ENCODE measurements around the gene SP140. TPM values are rescaled to one million over a fixed set of nuclear protein-coding genes. Genes with fewer than 3 reads are reported as not detected.

Gene SP140
- polyA plus RNA-seq, 3 donors, result 2.5 to 7.3 (median 5.9) TPM

DNA sequence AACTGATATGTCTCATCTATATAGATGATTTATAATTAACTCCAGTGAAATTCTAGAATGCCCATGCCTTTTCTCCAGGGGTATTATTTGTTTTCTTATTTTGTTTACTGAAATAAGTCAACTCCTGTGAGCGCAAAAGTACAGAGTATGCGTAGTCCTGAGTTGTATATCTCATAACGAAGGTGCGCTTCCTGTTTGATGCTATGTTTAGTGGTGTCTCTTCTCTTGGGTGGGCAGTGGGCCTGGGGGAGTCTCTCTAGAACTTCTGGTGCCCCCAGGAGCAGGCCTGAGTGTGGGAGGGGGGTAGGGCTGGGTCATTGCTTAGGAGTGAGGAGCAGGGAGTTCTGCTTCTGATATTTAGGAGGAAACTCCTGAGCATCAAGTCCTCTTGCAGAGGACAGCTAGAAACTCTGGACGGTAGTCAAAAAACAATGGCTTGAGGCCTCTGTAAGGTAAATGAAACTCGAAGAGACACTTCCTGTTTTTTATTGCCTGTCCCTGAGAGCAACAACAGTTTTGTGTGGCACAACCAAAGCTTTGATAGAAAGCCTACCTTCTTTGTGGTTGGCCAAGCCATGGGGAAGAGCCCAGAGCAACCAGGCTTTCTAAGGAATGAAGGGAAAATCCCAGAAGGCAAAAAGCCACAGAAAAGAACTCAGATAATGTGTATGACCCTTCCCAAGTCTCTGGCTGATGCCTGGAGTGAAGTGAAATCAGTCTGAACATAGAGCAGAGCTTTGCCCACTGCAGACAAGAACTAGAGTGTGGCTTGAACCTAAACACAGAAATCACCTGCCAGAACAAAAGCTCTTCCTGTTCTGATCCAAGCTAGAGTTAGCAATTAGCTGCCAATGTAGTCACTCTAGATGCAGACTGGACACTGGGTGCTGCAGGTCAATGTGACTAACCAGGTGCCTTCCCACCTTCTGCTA is 92.9 kb downstream of the SP140 start:
- 56% methylated on average over 5 of the region's 6 CpGs for WGBS (ENCODE audit: insufficient coverage)

More for the DNA sequence above, 92.9 kb downstream of the SP140 start:
- Histone ChIP-seq H3K27ac (ENCODE audit: low read depth in 1 of 2, low read length in 2 of 2) (peak overlapping the region; percentile 16 to 72), H3K4me3 (replicated peaks in 1 of 3; ENCODE audit: low read depth in 2 of 3, low read length in 3 of 3) (peak overlapping the region in 1 of 3 experiments; percentile 20), H3K4me1 (ENCODE audit: control insufficient read depth in 1 of 2, insufficient read depth in 2 of 2, low read length in 2 of 2) (peaks cover 22 to 26% of the 10 kb centered on the region in 2 donors), H3K9me3 (replicated peaks in 1 of 2; ENCODE audit: control insufficient read depth in 1 of 2, insufficient read depth in 1 of 2, low read length in 2 of 2) (peaks cover 0 to 9% of the 10 kb centered on the region in 2 donors), H3K4me2 (replicated peaks; ENCODE audit: extremely low read depth, low read length, poor library complexity, severe bottlenecking) (peak overlapping the region; percentile 33), H3K9ac (ENCODE audit: insufficient read depth, low read length, poor library complexity, severe bottlenecking) (no peak overlapping the region), H2AFZ (ENCODE audit: insufficient read depth, low read depth, low read length, poor library complexity, severe bottlenecking) (peak overlapping the region; percentile 60), H3K36me3 (replicated peaks in 1 of 2; ENCODE audit: control insufficient read depth in 1 of 2, insufficient read depth in 2 of 2, low read length in 2 of 2) (no peaks in the 10 kb centered on the region), H3K27me3 (ENCODE audit: control insufficient read depth in 2 of 2, insufficient read depth in 2 of 2, low read length in 2 of 2) (no peaks in the 10 kb centered on the region), H4K20me1 (ENCODE audit: insufficient read depth, low read length) (no peaks in the 10 kb centered on the region), H3K79me2 (ENCODE audit: insufficient read depth, low read length) (no peaks in the 10 kb centered on the region)
- Mint-ChIP-seq H3K27me3 (ENCODE audit: low read depth in 3 of 3) (peaks cover 0 to 5% (median 2%) of the 10 kb centered on the region in 3 donors), H3K4me1 (peaks cover 28% of the 10 kb centered on the region), H3K9me3 (peaks cover 6 to 15% (median 9%) of the 10 kb centered on the region in 7 donors), H3K4me3 (peak overlapping the region in 1 of 2 donors; percentile 72), H3K27ac (peak overlapping the region; percentile 5 to 76 (median 71)), H3K36me3 (peaks cover 0 to 3% of the 10 kb centered on the region in 2 donors)
- intact Hi-C loops (cut with micrococcal nuclease), result no loop called here
- DNase-seq, result peak in 1 of 3 donors; percentile 27
- TF ChIP-seq, protein P1, sequence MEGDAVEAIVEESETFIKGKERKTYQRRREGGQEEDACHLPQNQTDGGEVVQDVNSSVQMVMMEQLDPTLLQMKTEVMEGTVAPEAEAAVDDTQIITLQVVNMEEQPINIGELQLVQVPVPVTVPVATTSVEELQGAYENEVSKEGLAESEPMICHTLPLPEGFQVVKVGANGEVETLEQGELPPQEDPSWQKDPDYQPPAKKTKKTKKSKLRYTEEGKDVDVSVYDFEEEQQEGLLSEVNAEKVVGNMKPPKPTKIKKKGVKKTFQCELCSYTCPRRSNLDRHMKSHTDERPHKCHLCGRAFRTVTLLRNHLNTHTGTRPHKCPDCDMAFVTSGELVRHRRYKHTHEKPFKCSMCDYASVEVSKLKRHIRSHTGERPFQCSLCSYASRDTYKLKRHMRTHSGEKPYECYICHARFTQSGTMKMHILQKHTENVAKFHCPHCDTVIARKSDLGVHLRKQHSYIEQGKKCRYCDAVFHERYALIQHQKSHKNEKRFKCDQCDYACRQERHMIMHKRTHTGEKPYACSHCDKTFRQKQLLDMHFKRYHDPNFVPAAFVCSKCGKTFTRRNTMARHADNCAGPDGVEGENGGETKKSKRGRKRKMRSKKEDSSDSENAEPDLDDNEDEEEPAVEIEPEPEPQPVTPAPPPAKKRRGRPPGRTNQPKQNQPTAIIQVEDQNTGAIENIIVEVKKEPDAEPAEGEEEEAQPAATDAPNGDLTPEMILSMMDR (IDR thresholded peaks at IDR 0.05), result no peak
